GM21786 (cell line): Measurements from ENCODE around the gene FBXO17.
"Not testable (repeated sequence)": the region's sequence is repeated elsewhere in the genome, so short reads cannot be mapped to it uniquely, and the experiment has no call there.

Experiments
- ATAC-seq: cut with Tn5 transposase; IDR thresholded peaks from one replicate; pipeline ENCODE4 v1.9.1; 2021; ENCODE audit not compliant: unreplicated experiment

Gene FBXO17

DNA sequence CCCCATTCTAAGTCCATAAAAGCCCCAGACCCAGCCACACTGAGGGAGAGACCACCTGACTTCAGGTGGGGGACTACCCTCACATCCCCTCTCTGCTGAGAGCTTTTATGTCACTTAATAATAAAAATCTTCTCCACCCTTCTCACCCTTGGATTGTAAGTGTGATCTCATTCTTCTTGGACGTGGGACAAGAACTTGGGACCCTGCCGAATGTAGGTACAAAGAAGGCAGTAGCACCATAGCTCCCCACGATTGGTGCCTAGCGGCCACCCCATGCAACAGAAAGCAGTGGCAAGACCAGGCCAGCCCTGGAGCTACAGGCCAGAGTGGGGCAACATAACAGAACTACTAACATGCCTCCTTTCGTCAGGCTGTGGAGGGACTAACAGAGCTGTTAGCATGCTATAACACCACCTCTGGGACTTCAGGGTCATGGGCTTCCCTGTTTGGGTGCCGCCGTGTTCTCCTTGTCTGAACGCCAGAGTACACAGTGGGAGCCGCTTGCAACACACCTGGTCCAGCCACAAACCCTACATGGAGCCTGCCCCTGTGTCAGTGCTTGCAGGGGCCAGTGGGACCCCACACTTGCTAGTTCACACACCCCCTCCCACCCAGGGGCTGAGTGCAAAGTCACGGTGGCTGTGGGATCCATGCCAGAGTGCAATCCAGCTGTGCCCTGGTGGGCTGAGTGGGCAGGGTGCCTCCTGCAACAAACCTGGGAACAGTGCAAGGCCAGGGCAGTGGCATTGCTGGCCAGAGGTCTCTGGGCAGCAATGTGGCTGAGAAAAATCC lies 5.2 kb upstream of the FBXO17 start:
- ATAC-seq: no peak

DNA sequence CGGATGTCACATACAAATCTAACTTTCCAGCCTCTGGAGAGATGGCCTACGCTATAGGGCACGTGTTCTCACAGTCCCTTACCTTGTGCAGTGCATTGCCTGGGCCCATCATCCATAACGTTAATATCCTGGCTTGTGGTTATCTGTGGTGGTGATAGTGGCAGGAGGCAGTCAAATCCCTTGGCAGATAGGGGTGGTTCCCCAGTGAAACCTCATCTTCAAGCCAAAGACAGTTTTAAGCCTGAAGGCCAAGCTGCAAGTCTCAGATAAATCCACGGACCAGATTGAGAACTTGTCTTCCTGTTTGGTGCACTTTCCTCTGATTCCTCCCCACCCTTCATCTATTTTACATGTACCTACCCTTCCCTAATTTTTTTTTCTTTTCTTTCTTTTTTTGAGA lies 4.3 kb upstream of the FBXO17 start:
- no peak for ATAC-seq

DNA sequence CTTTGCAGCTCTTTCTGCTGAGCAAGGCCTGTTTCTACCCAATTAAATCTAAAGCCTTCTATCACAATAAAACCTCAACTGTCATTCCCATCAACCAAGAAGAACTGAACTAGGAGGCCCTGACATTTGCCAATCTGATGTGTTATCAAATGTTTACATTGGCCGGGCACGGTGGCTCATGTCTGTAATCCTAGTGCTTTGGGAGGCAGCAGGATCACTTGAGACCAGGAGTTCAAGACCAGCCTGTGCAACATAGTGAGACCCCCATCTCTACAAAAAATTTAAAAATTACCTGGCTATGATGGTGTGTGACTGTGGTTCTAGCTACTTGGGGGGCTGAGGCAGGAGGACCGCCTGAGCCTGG lies 2.8 kb upstream of the FBXO17 start:
- no peak for ATAC-seq

DNA sequence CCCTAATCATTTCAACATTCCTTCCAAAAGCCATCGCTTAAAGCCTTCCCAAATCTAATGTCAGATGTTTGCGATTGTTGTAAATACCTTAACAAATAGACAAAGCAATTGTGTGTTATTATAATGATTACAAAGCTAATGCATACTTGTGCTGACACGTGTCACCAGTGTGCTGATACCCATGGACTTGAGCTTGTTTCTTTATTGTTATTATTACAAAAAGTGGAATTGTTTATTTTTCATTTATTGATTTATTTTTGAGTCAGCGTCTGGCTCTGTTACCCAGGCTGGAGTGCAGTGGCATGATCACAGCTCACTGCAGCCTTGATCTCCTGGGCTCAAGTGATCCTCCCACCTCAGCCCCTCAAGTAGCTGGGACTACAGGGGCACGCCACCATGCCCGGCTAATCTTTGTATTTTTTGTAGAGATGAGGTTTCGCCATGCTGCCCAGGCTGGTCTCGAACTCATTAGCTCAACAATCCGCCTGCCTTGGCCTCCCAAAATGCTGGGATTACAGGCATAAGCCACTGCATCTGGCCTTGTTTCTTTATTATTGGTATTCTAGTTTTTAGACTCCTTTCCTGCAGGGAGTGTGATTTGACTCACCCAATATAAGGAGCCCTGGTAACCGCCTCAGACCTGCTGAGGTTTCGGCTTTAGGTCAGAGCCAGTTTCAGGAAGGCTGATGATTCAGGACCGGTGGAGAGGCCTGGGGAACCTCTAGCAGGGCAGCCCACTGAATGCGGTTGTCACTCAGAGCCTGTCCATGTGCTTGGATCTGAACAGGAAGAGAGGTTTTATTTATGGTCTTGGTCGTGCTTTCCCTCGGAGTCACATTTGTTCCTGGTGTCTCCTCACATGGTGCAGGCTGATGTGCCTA lies 2.1 kb upstream of the FBXO17 start:
- ATAC-seq: peak; percentile 74

DNA sequence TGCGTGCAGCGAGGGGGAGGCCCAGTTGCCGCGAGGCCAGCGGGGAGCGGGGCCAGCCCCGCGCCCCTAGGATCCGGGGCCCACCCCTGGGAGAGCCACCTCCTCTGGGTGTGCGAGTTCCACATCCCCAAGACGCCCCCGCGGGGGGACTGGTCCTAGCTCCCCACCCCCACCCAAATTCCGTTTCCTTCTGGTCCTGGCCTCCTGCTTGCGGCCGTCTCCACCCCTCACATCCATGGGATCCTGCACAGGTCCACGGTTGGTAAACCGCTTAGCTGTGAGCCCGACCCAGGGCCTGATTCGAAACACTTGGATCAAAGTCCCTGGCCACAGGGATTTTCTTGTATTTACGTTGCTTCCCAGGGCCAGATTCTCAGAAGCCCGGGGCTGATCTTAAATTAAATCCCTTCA lies 324 bp upstream of the FBXO17 start:
- ATAC-seq: no peak

DNA sequence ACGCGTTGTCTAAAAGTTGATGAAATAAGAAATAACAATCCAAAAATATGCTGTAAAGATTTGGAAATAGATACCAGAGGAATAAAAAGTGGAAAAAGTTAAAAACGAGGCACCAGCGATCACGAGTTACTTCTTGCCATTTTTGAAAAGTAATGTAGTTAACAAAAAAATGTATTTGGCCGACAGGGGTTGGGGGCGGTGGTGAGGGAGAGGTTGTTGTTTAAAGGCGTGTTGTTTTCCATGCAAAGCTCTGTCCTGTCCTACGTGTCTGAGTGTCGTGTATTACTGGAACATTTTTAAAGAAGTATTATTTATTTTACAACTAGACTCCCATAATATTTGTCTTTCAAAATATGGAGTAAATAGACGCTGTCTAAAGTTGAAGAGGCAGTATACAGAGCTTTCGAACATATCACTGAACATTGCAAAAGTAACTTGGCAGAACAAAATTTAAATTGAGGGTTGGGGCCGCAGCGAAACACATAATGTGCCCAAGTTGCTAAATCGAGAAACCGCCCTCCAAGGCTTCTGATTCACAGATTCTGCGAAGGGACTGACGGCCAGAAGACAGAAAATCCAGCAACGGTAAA lies 823 bp downstream of the FBXO17 start:
- ATAC-seq: no peak

DNA sequence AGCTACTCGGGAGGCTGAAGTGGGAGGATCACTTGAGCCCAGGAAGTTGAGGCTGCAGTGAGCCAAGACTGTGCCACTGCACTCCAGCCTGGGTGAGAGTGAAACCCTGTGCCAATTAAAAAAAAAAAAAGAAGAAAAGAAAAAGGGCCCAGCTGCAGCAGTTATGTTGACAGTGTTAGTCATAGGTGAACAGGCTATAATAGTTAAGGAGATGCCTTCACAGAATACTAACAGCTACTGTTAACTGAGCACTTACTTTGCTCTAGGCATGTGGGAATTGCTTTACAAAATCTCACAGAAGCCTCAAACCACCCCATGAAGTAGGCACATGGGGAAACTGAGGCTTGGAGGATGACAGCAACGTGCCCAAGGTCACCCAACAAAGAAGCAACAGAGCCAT lies 3.9 kb downstream of the FBXO17 start:
- no peak for ATAC-seq

DNA sequence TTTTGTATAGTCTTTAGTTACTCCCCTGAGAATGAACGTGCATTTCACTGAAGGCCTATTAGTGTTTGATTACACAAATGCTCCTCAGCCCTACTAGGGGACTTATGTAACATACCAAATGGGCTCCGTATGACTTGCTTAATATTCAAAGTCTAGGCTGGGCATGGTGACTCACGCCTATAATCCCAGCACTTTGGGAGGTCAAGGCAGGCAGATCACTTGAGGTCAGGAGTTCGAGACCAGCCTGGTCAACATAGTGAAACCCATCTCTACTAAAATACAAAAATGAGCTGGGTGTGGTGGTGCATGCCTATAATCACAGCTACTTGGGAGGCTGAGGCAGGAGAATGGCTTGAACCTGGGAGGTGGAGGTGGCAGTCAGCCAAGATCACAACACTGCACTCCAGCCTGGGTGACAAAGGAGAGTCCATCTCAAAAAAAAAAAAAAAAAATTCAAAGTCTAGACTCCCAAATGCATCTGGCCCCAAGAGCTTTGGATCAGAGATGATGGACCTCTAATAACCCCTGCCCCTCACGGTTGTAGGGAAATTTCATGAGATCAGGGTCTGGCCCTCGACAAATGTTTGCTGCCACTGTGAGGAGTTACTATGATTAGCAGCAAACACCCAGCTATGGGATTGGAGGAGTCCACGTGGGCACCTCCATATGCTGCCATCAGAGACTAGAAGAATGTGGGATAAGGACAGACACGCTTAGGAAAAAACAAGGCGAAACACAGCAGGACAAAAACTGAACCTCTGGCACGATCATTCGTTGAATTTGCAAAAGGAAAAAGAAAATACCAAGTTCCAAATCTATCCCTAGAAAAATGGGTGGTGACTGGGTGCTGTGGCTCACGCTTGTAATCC lies 4.6 kb downstream of the FBXO17 start:
- ATAC-seq: no peak

DNA sequence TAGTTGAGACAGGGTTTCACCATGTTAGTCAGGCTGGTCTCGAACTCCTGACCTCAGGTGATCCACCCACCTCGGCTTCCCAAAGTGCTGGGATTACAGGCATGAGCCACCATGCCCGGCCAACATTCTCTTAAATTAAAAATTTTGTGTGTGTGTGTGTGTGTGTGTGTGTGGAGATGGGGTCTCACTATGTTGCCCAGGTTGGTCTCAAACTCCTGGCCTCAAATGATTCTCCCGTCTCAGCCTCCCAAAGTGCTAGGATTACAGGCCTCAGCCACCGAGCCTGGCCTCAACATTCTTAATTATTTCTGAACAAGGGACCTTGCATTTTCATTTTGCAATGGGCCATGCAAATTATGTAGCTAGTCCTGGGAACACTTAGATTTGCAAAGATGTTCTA lies 9.4 kb downstream of the FBXO17 start:
- ATAC-seq: not testable (repeated sequence)

DNA sequence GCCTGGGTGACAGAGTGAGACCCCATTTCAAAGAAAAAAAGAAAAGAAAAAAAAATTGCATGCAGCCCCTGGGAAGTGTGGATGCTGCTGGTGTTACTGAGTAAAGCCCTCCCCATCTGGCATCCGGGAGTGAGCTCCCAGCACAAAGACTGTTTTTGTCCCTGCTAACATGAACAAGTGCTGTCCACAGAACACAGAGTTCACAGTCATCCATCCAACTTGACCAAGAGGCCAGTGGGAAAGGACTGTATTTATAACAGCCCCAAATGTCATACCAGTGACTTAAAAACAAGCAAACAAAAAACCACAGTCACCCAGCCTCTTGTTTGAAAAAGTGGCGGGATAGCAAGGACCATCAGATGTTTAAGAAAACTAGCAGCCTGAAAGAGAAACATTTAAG lies 10.8 kb downstream of the FBXO17 start:
- no peak for ATAC-seq

DNA sequence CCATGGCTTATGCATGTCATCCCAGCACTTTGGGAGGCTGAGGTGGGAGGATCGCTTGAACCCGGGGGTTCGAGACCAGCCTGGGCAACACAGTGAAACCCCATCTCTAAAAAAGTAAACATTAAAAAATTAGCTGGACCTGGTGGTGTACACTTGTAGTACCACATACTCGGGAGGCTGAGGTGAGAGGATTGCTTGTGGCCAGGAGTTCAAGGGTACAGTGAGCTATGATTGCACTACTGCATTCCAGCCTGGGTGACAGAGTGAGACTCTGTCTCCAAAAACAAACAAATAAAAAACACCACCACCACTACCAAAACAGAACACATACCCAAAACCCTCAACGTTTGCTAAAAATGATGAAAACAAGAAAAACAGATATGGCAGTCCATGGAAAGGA lies 15.9 kb downstream of the FBXO17 start:
- ATAC-seq: no peak

DNA sequence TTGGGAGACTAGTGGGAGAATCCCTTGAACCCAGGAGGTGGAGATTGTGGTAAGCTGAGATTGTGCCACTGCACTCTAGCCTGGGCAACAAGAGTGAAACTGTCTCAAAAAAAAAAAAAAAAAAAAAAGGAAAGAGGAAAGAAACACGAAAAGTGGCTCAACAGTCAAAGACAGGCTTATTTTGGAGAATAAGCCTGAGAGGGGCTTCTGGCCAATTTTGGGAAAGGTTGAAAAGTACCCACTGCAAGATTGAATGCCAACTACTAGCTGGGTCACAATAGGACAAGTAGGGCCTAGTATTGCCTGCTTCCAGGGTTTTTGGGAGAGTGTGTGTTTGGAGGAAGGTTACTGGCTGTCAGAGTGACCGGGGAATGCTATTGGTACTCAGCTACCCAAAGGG lies 17.2 kb downstream of the FBXO17 start:
- ATAC-seq: no peak

DNA sequence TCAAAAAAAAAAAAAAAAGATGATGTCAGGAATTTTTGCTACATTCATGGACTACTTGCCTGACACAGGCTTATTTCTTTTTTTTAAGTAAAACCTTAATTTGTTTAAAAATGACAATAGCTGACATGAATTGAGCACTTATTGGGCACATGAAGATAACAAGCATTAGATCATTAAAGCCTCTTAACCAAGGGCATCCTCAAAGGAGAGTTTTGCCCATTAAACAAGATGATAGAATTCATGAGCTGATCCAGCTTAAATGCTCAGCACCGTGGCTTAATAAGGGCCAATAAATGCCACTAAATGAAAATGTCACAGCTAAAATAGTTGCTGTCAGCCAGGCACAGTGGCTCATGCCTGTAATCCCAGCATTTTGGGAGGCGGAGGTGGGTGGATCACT lies 19.3 kb downstream of the FBXO17 start:
- no peak for ATAC-seq

DNA sequence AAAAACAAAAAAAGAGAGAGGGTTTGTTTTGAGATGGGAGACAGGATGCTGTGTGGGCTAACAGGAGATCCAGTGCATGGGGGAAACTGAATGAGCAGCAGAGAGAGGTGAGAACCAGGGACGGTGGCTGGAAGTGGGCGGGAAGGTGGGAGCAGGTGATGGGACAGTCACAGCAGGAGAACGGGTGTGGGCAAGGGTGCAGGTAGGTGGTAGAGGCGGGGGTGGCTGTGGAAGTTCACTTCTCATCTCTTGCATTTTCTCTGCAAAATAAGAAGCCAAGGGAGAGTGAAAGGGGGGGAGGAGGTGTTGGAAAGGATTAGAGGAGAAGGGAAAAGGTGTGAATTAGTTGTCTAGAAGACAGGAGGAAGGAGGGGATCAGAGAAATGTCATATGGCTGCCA lies 21.9 kb downstream of the FBXO17 start:
- no peak for ATAC-seq

DNA sequence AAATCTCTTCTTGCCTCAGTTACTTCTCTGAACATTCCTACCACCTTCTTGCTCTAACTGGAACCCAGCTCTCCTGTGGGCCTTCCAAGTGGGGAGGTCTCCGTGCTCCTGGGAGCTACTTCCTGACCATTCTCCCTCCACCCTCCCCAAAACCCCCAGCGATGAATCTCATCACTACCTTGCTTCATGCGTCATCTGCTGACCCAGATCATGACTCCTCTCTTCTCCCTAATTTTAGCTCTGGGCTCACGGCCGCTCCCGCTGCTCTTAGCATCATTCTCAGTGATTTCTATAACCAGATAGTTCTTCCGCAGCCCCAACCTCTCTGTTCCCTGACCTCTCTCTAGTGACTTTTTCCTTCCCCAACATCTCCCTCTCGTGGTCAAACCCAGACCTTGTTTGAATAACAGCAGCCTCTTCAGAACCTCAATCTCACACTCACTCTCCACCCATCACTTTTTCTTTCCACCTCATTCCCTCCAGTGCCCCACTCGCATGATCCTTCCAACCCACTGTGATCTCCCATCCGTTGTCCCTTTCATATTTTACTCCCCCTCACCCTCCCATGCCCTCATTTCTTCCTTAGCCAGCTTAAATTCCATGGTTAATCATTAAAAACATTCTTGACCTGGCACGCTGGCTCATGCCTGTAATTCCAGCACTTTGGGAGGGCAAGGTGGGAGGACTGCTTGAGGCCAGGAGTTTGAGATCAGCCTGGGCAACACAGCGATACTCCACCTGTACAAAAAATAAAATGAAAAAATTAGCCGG lies 23.0 kb downstream of the FBXO17 start:
- no peak for ATAC-seq

DNA sequence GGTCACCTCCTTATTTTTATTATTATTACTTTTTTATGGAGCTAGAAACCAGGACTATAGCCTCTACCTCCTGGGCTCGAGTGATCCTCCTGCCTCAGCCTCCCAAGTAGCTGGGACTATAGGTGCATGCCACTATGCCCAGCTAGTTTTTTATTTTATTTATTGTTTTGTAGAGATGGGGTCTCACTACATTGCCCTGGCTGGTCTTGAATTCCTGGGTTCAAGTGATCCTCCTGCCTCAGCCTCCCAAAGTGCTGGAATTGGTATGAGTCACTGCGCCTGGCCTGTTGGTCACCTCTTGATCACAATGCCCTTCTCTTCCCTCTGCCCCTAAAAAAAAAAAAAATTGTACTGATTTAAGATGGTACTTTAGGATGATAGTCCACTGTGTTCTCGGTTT lies 24.4 kb downstream of the FBXO17 start:
- ATAC-seq: no peak

DNA sequence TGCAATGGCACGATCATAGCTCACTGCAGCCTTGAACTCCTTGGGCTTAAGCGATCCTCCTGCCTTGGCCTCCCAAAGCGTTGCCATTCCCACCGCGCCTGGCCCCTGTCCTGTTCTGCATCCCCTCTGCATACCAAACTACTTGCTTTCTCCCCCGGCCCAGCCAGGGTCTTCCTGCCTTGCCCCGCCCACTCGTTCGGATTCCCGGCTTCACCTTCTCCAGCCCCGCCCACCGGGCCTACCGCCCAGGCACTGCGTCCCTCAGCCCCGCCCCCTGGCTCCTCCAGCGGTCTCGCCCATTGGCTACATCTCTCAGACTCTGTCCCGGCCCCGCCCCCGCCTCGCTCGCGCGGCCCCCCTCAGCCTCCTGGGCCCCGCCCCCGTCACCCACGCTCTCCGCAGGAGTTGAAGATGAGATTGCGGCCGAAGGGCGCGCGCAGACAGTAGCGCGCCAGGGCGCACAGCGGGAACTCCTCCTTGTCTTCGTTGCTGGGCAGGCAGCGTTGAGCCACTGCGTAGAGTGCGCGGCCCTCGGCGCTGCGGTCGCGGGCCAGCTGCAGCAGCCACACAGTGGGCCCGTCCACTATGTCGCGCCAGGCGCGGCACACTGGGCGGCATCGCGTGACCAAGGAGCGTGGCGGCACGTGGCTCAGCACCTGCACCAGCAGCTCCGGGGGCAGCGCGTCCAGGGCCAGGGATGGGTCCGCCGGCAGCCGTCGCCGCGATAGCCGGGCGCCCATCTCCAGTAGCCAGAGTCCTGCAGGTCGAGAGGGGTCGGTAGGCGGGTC lies 25.8 kb downstream of the FBXO17 start:
- no peak for ATAC-seq

DNA sequence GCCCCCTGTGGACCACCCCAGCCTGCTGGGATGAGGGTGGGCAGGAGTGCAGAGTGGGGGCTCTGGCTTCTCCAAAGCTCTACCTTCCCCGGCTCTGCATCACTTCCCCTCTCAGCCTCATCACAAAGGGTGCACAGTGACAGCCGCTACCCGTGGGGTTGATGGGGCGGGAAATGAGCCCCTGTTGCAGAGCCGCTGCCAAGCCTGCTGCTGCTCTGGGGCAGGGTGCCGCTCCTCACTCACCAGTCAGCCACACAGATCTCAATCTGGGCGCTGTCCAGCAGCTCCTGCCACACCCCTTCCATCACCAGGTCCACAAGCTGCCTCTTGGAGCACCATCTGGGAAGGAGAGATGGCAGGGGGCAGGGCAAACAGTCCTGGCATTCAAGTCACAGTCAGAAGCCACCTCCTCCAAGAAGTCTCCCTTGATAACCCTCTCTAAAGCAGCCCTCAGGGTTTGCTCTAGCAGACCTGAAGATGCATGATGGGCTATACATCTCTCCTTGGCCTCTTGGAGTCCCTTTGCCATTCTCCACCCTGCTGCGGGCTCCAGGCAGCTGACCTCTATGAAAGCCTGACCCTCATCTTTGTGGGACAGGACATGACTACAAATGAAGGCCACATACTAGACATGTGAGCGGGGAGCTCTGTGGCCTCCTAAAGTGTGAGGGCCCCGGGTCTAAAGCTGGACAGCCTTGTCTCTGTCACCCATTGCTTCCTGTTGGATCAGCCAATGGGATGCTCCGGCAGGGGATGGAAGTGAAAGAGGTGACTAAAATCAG lies 29.1 kb downstream of the FBXO17 start:
- ATAC-seq: no peak
